GM18868 (cell line): ENCODE data around the gene PACS1.
"Not testable (repeated sequence)": the region's sequence is repeated elsewhere in the genome, so short reads cannot be mapped to it uniquely, and the experiment has no call there.

Source experiments
- ATAC-seq: cut with Tn5 transposase; IDR thresholded peaks from one replicate; pipeline ENCODE4 v1.9.1; 2021; ENCODE audit warnings: mild to moderate bottlenecking, moderate library complexity; ENCODE audit not compliant: unreplicated experiment

Gene PACS1

GRCh38 chr11:66239998-66240780, 170.1 kb downstream of the PACS1 start:
- no peak for ATAC-seq

- no peak for ATAC-seq
Observed at GRCh38 chr11:66240781-66241136, 170.7 kb downstream of the PACS1 start.

- ATAC-seq = no peak
Observed at GRCh38 chr11:66242095-66242765, 172.2 kb downstream of the PACS1 start.

GRCh38 chr11:66243782-66244535, 173.9 kb downstream of the PACS1 start:
- ATAC-seq = no peak

DNA sequence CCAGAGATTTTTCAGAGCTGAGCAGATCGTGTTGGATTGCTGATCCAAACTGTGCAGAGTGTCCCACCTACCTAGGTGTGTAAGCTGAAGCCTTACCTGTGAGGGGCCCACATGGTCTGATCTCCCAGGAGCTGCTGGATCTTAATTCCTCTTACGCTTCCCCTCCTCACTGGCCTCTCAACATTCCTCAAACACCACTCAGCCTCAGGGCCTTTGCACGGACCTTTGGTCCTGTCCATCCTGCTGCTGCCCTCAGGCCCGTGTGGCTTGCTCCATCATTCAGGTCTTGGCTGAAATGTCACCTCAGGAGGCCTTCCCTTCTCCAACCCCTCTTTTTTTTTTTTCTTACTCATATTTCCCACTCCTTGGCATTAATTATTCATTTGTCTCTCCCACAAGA, 177.2 kb downstream of the PACS1 start:
- no peak for ATAC-seq

DNA sequence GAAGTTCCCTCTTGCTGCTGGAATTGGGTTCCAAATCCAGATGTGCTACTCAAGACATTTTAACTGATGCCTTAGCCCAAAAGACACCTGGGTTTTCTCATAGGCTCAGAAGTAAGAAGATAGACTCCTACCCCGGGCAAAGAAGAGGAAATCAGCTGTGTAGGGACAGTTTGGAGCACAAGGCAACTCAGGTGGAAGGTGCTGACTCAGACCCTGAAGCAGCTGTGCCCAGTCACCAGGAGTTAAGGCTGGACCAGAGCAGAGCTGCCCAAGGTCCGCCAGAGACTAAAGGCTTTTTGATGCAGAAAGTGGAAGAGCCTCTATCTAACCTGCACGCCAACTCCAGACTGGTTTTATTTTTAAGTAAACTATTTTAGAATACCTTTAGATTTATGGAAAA, 177.7 kb downstream of the PACS1 start:
- ATAC-seq = no peak

DNA sequence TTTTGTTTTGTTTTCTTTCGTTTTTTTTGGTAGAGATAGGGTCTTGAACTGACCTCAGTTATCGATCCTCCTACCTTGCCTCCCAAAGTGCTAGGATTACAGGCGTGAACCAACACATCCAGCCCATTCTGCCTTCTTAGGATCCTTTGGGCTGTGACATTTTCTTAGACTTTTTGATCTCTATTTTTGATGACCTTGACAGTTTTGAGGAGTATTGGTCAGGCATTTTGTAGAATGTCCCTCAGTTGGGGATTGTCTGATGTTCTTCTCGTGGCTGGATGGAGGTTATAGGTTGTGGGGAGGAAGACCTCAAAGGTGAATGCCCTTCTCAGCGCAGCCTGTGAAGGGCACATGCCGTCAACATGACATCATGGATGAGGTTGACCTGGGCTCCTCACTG, 178.8 kb downstream of the PACS1 start:
- ATAC-seq = no peak

- ATAC-seq = no peak
Observed at GRCh38 chr11:66251809-66252208, 181.7 kb downstream of the PACS1 start.

DNA sequence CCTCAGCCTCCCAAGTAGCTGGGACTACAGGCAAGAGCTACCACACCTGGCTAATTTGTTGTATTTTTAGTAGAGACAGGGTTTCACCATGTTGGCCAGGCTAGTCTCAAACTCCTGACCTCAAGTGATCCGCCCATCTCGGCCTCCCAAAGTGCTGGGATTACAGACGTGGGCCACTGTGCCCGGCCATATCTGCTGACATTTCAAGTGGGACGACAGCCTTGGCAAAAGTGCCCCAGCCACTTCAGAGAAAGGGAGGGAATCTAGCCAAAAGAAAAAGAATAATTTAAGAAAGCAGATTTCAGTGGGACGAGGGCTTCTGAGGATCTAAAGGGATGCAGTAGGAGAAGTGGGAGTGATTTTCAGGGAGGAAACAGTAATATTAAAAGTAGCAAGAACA, 183.0 kb downstream of the PACS1 start:
- ATAC-seq = not testable (repeated sequence)

- no peak for ATAC-seq
Observed at GRCh38 chr11:66258473-66258893, 188.4 kb downstream of the PACS1 start.

DNA sequence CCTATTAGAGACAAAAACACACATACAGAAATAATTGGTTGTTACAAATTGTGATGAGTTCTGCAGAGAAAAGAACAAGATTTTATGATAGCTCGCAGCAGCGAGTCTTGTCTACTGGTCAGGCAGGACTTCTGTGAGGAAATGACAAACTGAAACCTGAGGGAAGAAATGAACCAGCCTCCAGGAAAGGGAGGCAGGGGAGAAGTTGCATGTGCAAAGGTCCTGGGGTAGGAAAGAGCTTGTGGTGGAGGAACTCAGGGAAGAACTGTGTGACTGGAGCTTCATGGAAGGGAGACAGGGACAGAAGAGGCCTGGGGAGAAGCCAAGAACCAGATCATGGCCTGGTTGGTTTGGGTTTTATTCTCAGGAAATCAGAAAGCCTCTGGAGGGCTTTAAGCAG, 189.2 kb downstream of the PACS1 start:
- no peak for ATAC-seq

GRCh38 chr11:66259956-66260355, 189.9 kb downstream of the PACS1 start:
- ATAC-seq = no peak

DNA sequence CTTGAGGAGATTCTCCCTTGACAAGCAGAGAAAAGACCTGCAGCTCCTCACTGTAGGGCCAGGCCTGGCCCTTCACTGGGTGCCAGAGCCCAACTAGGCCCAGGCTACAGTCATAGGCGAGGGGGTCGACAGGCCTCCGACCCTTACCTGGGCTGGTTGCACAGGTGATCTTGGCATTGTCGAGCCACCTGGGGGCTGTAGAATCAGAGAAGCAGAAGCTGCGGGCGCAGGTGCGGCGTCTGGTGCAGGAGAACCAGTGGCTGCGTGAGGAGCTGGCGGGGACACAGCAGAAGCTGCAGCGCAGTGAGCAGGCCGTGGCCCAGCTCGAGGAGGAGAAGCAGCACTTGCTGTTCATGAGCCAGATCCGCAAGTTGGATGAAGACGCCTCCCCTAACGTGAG, 191.5 kb downstream of the PACS1 start:
- ATAC-seq = no peak

DNA sequence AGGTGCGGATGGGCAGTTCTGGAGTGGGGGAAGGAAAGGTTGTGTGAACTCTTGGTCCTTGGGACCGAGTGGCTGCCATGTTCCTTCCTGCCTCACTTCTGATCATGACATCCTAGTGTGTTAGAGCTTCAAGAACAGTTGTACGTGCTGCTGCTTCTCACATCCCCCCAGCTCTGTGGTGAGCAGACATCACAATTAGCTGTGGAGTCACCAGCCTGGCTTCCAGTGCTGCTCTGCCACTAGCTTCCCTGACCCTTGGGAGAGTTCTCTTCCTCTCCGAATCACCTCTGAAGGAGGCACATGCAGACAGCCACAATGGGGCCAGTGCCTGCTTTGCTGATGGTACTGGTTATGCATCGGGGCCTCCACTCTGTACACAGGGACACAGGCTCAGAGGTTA, 192.1 kb downstream of the PACS1 start:
- no peak for ATAC-seq

DNA sequence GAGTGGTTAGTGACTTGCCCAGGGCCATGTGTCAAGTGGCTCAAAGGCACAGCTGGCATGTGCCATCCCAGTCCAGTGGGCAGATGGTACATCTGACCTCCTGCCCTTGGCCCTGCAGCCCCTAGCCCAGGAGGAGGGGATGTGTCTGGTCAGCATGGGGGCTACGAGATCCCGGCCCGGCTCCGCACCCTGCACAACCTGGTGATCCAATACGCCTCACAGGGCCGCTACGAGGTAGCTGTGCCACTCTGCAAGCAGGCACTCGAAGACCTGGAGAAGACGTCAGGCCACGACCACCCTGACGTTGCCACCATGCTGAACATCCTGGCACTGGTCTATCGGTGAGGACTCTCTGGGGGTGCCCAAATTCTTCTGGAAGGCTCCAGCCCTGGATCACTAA, 192.6 kb downstream of the PACS1 start:
- ATAC-seq = no peak

GRCh38 chr11:66263231-66263630, 193.2 kb downstream of the PACS1 start:
- no peak for ATAC-seq

- ATAC-seq = no peak
Observed at GRCh38 chr11:66263785-66264184, 193.7 kb downstream of the PACS1 start.

DNA sequence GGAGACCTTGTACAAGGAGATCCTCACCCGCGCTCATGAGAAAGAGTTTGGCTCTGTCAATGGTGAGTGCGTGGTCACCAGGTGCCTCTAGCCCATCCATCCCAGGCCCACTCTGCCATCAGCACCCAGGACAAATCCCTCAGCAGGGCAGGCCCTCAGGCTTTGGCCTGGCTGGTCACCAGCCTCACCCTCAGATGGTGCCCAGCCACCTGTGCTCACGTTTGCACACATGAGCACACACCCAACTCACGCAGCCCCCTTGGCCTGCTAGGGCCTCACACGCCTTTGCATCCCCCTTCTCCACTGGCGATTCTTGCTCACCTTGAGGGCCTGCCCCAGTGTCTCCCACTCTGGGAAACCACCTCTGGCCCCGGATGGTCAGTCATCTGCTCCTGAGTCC, 194.3 kb downstream of the PACS1 start:
- no peak for ATAC-seq

DNA sequence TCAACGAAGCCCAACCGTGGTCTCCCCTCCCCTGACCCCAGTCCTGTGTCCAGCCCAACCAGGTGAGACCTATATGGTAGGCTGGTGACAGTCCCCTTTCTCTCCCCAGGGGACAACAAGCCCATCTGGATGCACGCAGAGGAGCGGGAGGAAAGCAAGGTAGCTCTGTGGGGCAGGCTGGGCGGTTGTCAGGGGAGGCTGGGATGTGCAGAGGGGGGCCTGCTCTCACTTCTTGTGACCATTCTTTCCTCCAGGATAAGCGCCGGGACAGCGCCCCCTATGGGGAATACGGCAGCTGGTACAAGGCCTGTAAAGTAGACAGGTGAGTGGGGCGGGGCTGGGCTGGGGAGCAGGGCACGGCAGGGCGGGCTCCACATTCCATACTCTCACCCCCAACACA, 194.8 kb downstream of the PACS1 start:
- ATAC-seq = no peak

- ATAC-seq = no peak
Observed at GRCh38 chr11:66265531-66266377, 195.7 kb downstream of the PACS1 start.
